ENCODE results near the gene GNAQ. TPM values are rescaled to one million over a fixed set of nuclear protein-coding genes. Genes with fewer than 3 reads are reported as not detected.

The GNAQ gene
- 41.3 and 42.4 TPM in 2 replicates for total RNA-seq

DNA sequence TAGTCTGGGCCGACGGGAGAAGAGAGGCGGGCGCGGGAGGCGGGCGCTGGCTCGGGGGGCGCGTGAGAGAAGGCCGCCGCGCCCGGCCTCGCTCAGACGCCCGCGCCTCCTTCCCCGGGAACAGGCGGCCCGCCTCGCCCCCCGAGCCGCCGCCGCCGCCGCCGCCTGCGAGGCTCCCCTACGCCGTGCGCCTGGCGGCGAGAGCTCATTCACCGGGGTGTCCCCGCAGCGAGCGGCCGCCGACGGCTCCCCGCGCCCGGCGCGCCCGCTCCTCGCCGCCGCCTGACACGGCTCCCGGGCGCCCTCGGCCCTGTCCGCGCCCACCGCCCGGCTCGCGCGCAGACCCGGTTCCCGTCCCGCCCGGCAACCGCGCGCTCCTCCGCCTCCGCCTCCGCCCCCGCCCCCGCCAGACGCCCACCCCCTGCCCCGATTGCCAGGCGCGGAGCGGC lies at the start of gene GNAQ:
Gene GNAQ (minus strand): TSS at position 368 of the 449 bp plus-strand sequence. CDS start 576 bp downstream, outside the sequence.

Other genes with a start within 250 kb of the GNAQ start
- 9.8 and 10.7 TPM in 2 replicates for gene CEP78, start 204.3 kb upstream of the GNAQ start, total RNA-seq

Data from smooth muscle cell of the pulmonary artery (primary cell).